Mesenteric fat pad (tissue), 1 donor: Measurements from ENCODE around the gene TAGLN3. TPM values are rescaled to one million over a fixed set of nuclear protein-coding genes. Genes with fewer than 3 reads are reported as not detected.
A peak's percentile ranks its signal among the peaks of the same experiment; 100 is the strongest.

Experiments used
- DNase-seq: peaks from one replicate; pipeline ENCODE4 v3.0.0-alpha.2; 2020; ENCODE audit warnings: low spot score
- long read RNA-seq: library from polyadenylated mRNA; unstranded; transcript quantifications from one replicate; pipeline ENCODE4 v2.0.0, GENCODE V29; 2020
- total RNA-seq: library from RNA; stranded (reverse); fragmentation: NEBNext Ultra II Directional; extraction: Animal tissue kit (Norgen Biotek cat#: 25700); gene quantifications from one replicate; pipeline ENCODE4 v1.2.1, GENCODE V29; 2021
- donor health status: DM: yes; HTN: yes; CAD: no.

TAGLN3 gene
- not detected for total RNA-seq
- long read RNA-seq, result 0 reads

GRCh38 chr3:111998636-111999483, at the start of gene TAGLN3:
TSS of gene TAGLN3 (plus strand) at chr3:111998922. CDS start at chr3:111999423, 501 bp downstream.
- DNase-seq, result no peak

GRCh38 chr3:111949712-111950111, 49.0 kb upstream of the TAGLN3 start:
- no peak for DNase-seq

- no peak for DNase-seq
These were observed 47.7 kb upstream of the TAGLN3 start for GRCh38 chr3:111951032-111951431.

- no peak for DNase-seq
These were observed 46.6 kb upstream of the TAGLN3 start for GRCh38 chr3:111952086-111952485.

- no peak for DNase-seq
These were observed 45.8 kb upstream of the TAGLN3 start for GRCh38 chr3:111952866-111953450.

GRCh38 chr3:111954228-111954990, 44.3 kb upstream of the TAGLN3 start:
- DNase-seq, result no peak

- no peak for DNase-seq
These were observed 42.8 kb upstream of the TAGLN3 start for GRCh38 chr3:111955876-111956275.

- no peak for DNase-seq
These were observed 42.3 kb upstream of the TAGLN3 start for GRCh38 chr3:111956449-111956848.

- DNase-seq, result no peak
These were observed 41.6 kb upstream of the TAGLN3 start for GRCh38 chr3:111956995-111957734.

GRCh38 chr3:111961461-111962164, 37.1 kb upstream of the TAGLN3 start:
- DNase-seq, result no peak

GRCh38 chr3:111963424-111963823, 35.3 kb upstream of the TAGLN3 start:
- DNase-seq, result no peak

- no peak for DNase-seq
These were observed 33.2 kb upstream of the TAGLN3 start for GRCh38 chr3:111965484-111965883.

- DNase-seq, result no peak
These were observed 31.7 kb upstream of the TAGLN3 start for GRCh38 chr3:111967068-111967467.

GRCh38 chr3:111967651-111968274, 31.0 kb upstream of the TAGLN3 start:
- peak; percentile 89 for DNase-seq

GRCh38 chr3:111968319-111969054, 30.2 kb upstream of the TAGLN3 start:
- no peak for DNase-seq

GRCh38 chr3:111970376-111970775, 28.3 kb upstream of the TAGLN3 start:
- no peak for DNase-seq

GRCh38 chr3:111971533-111972130, 27.1 kb upstream of the TAGLN3 start:
- DNase-seq, result no peak

GRCh38 chr3:111972891-111973290, 25.8 kb upstream of the TAGLN3 start:
- DNase-seq, result no peak

- no peak for DNase-seq
These were observed 23.6 kb upstream of the TAGLN3 start for GRCh38 chr3:111975131-111975530.
